ENCODE results near the gene TMEM8B.

DNA sequence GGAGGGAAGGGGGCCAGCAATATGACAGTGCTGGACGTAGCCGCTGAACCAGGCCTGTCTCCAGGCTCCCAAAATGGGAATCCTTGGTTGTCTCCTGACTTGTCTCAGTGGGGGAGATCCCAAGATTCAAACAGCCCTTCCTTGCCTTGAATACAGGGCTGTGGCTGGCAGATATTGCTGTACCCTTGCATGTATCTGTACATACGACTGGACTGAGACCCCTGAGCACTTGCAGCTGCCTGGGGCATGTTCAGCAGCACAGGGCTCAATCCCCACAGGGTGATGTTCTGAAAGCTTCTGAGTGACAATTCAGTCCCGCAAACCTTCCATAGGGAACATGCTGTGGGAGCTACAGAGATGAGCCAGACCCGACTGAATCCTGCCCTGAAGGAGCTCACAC, 27.9 kb downstream of the TMEM8B start:
- TF ChIP-seq, protein P1, sequence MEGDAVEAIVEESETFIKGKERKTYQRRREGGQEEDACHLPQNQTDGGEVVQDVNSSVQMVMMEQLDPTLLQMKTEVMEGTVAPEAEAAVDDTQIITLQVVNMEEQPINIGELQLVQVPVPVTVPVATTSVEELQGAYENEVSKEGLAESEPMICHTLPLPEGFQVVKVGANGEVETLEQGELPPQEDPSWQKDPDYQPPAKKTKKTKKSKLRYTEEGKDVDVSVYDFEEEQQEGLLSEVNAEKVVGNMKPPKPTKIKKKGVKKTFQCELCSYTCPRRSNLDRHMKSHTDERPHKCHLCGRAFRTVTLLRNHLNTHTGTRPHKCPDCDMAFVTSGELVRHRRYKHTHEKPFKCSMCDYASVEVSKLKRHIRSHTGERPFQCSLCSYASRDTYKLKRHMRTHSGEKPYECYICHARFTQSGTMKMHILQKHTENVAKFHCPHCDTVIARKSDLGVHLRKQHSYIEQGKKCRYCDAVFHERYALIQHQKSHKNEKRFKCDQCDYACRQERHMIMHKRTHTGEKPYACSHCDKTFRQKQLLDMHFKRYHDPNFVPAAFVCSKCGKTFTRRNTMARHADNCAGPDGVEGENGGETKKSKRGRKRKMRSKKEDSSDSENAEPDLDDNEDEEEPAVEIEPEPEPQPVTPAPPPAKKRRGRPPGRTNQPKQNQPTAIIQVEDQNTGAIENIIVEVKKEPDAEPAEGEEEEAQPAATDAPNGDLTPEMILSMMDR (IDR thresholded peaks at IDR 0.05) = no peak
- no peak for TF ChIP-seq EZH2 (IDR thresholded peaks at IDR 0.05)
